Parathyroid adenoma (tissue), 2 donors: ENCODE measurements around the gene HAGHL.

Experiments used
- H2AFZ ChIP-seq: fragments of 300-600 bp; sonication (generic); one replicate; pipeline ENCODE4 v1.7.0; 2017; ENCODE audit warnings: antibody characterized with exemption, mild to moderate bottlenecking
- H3K27ac ChIP-seq: fragments of 300-600 bp; sonication (generic); one replicate; pipeline ENCODE4 v1.7.0; 2017
- H3K27me3 ChIP-seq: fragments of 300-600 bp; sonication (generic); one replicate; pipeline ENCODE4 v1.7.0; 2017; ENCODE audit warnings: low read length; ENCODE audit not compliant: control insufficient read depth, insufficient read depth
- H3K36me3 ChIP-seq: fragments of 300-600 bp; sonication (generic); one replicate; pipeline ENCODE4 v1.7.0; 2017; ENCODE audit warnings: low read length; ENCODE audit not compliant: control insufficient read depth, insufficient read depth
- H3K4me1 ChIP-seq: fragments of 300-600 bp; sonication (generic); one replicate; pipeline ENCODE4 v1.7.0; 2017; ENCODE audit warnings: control low read depth
- H3K4me2 ChIP-seq: fragments of 300-600 bp; sonication (generic); one replicate; pipeline ENCODE4 v1.7.0; 2017; ENCODE audit warnings: low read length
- H3K4me3 ChIP-seq: fragments of 300-600 bp; sonication (generic); one replicate; pipeline ENCODE4 v1.7.0; 2017; ENCODE audit warnings: low read depth, low read length
- H3K79me2 ChIP-seq: fragments of 300-600 bp; sonication (generic); one replicate; pipeline ENCODE4 v1.7.0; 2017; ENCODE audit warnings: control low read depth
- H3K9ac ChIP-seq: fragments of 300-600 bp; sonication (generic); one replicate; pipeline ENCODE4 v1.7.0; 2017; ENCODE audit warnings: mild to moderate bottlenecking
- H3K9me3 ChIP-seq: fragments of 300-600 bp; sonication (generic); one replicate; pipeline ENCODE4 v1.7.0; 2017; ENCODE audit warnings: low read length; ENCODE audit not compliant: control insufficient read depth
- CTCF ChIP-seq: fragments of 300-600 bp; sonication (generic); IDR thresholded peaks from one replicate; pipeline ENCODE4 v1.7.0; 2017; ENCODE audit warnings: antibody characterized with exemption, mild to moderate bottlenecking
- donor health status: primary hyperparathyroidism.

Gene HAGHL

DNA sequence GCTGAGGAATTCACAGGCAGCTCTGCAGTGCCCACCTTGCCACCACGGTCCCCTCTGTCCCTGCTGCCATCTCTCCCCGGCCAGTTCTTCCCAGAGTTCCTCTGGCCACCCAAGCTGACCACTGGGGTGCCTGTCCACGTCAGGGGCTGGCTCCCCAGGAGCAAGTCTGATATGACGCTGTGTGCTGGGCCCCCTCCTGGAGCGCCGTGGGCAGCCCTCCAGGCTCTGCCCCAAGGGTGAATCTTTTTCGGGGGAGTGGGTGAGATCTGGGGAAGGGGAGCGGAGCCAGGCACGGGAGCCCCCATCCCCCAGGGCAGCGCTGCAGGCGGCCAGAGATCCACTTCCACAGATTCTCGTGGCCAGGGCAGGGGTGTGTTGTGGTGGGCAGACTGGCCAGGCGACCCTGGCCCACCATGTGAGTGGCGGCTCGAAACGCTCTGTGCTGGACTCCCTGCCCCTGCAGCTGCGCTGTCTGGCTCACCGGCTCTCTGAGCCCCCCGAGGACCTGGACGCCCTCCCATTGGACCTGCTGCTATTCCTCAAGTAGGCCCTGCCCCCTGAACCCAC, 37.4 kb downstream of the HAGHL start:
- no peak overlapping the region for H2AFZ ChIP-seq
- H3K79me2 ChIP-seq: no peaks in the 10 kb centered on the region
- H3K4me1 ChIP-seq: no peaks in the 10 kb centered on the region
- TF ChIP-seq CTCF: no peak
- H3K27me3 ChIP-seq: no peaks in the 10 kb centered on the region
- H3K36me3 ChIP-seq: no peaks in the 10 kb centered on the region
- H3K9me3 ChIP-seq: no peaks in the 10 kb centered on the region
- H3K4me3 ChIP-seq: no peak overlapping the region
- no peak overlapping the region for H3K4me2 ChIP-seq
- H3K27ac ChIP-seq: no peak overlapping the region
- H3K9ac ChIP-seq: no peak overlapping the region

DNA sequence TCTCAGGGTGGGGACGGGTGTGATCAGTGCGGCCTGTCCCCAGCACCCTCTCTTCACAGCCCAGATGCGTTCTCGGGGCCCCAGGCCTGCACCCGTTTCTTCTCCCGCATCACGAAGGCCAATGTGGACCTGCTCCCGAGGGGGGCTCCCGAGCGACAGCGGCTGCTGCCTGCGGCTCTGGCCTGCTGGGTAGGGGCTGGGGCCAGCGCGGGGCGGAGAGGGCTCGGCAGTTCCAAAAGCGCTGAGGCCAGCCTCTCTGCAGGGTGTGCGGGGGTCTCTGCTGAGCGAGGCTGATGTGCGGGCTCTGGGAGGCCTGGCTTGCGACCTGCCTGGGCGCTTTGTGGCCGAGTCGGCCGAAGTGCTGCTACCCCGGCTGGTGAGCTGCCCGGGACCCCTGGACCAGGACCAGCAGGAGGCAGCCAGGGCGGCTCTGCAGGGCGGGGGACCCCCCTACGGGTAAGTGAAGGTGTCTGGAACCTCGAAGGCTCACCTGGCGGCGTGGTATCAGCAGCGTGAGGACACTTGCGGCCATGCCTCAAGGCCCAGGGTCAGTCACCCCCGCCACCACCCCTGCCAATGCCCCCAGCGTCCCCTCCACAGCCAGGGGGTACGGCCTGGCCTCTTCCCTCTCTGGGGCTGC, 38.1 kb downstream of the HAGHL start:
- Histone ChIP-seq H3K4me2 (no peak overlapping the region), H3K36me3 (no peaks in the 10 kb centered on the region)

GRCh38 chr16:765488-765865, 38.6 kb downstream of the HAGHL start:
- Histone ChIP-seq H3K27ac (no peak overlapping the region), H3K9ac (no peak overlapping the region), H3K4me1 (no peaks in the 10 kb centered on the region), H3K79me2 (no peaks in the 10 kb centered on the region), H2AFZ (no peak overlapping the region), H3K4me2 (no peak overlapping the region), H3K27me3 (no peaks in the 10 kb centered on the region), H3K4me3 (no peak overlapping the region), H3K9me3 (no peaks in the 10 kb centered on the region), H3K36me3 (no peaks in the 10 kb centered on the region)
- no peak for TF ChIP-seq CTCF

More for the DNA sequence above, 38.1 kb downstream of the HAGHL start:
- H2AFZ ChIP-seq: no peak overlapping the region
- H3K9ac ChIP-seq: no peak overlapping the region
- no peaks in the 10 kb centered on the region for H3K79me2 ChIP-seq
- H3K4me1 ChIP-seq: no peaks in the 10 kb centered on the region
- no peak for TF ChIP-seq CTCF
- no peaks in the 10 kb centered on the region for H3K27me3 ChIP-seq
- no peak overlapping the region for H3K27ac ChIP-seq
- H3K4me3 ChIP-seq: no peak overlapping the region
- no peaks in the 10 kb centered on the region for H3K9me3 ChIP-seq

DNA sequence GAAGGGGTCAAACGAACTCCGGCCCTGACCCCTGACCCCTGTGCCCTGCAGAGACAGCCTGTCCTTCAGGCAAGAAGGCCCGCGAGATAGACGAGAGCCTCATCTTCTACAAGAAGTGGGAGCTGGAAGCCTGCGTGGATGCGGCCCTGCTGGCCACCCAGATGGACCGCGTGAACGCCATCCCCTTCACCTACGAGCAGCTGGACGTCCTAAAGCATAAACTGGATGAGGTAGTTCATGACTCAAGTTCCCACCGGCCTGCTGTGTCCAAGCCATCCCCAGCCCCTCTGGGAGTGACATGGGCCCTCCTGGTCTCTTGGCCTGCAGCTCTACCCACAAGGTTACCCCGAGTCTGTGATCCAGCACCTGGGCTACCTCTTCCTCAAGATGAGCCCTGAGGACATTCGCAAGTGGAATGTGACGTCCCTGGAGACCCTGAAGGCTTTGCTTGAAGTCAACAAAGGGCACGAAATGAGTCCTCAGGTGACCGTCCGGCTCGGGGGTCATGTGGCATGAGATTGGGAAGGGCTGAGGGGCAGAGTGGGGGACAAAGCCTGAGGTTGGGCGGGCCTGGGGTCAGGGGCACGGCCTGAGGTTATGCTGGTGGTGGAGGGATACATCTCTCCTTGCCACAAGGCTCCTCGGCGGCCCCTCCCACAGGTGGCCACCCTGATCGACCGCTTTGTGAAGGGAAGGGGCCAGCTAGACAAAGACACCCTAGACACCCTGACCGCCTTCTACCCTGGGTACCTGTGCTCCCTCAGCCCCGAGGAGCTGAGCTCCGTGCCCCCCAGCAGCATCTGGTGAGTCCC, 39.3 kb downstream of the HAGHL start:
- Histone ChIP-seq H3K9ac (no peak overlapping the region), H2AFZ (no peak overlapping the region), H3K79me2 (no peaks in the 10 kb centered on the region), H3K9me3 (no peaks in the 10 kb centered on the region), H3K27me3 (no peaks in the 10 kb centered on the region), H3K4me3 (no peak overlapping the region), H3K4me1 (no peaks in the 10 kb centered on the region), H3K36me3 (no peaks in the 10 kb centered on the region), H3K27ac (no peak overlapping the region), H3K4me2 (no peak overlapping the region)
- no peak for TF ChIP-seq CTCF
